Dedifferentiated amniotic fluid mesenchymal stem cell (primary cell): ENCODE data around the gene KRT82.
"Not testable (repeated sequence)": the region's sequence is repeated elsewhere in the genome, so short reads cannot be mapped to it uniquely, and the experiment has no call there.

Source experiments
- DNase-seq: peaks from one replicate; pipeline ENCODE4 v3.0.0-alpha.2; 2016; ENCODE audit errors: extremely low spot score

The KRT82 gene

DNA sequence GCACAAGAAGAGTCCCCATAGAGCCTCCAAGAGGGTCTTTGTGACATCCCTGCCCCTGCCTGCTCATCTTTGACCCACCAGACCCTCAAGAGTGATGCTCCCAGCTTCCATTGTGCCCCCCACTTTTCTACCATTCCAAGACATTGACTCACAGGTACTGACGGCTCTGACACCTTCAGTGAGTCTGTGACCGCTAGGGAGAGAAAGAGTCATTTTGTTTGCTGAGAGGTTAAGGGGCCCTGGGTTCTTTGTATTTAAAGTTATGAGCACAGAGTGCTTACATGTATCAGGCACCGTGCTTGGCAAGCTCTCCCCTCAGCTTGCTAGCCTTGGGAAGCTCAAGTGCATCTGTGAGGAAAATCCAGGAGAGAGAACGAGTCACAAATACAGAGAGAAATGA, 7.1 kb upstream of the KRT82 start:
- DNase-seq: no peak

DNA sequence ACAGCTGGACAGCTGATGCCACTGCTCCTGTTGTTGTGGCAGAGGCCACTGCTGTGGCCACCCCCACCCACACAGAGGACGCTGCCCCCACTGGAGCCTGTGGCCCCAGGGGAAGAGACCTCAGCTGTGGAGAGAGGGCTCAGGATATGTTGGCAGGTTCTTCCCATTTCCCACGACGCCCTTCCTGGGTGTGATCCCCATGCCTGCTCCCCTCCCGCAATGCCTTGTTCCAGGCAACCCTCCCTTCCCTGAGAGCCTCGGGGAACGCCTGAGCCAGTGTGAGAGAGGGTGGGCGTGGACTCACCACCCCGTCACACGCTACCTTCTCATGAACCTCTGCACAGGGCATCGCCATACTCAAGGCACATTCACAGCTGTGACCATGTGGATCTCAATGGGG, 5.7 kb upstream of the KRT82 start:
- DNase-seq: no peak

DNA sequence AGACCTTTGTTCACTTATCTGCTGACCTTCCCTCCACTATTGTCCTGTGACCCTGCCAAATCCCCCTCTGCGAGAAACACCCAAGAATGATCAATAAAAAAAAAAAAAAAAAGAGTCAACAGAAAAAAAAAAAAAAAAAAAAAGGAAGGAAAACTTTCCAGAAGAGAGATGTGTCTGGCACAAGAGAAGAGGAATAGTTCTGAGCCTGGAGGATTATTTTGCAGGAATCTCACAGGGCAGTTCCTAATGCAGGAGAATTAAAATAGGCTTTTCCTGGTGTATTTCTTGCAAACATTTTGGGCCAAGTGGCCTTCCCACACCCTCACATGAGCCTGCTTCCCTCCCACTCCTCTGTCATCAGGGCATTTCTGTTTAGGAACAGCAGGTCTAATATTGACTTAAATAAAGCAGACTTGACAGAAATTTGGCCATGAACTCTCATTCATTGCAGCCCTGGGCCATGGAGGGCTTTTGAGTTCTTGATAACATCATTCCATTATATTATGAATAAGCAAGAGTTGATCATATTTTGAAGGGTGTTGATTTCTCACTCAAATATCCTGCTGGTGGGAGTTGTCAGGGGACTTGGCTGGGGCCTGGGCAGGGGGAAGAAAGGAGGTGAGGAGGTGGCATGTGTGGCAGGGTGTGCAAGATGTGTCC, 4.6 kb upstream of the KRT82 start:
- DNase-seq: not testable (repeated sequence)

DNA sequence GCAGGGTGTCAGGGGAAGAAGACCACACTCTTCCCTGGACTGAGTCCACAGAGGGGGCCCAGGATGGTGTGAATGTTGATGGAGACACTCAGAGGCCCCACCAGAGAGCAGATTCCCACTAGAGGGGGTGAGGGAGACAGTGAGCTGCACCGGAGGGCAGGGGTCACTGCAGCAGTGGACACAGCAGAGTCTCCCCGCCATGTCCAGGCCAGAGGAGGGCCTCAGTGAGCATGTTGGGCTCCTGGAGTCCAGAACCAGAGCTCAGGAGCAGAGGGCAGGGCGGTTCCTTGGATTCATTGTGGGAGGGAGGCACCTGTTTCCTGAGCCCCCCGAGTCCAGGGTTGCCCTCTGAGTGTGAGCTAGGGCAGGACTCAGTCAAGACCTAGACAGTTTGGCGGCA, 1.8 kb upstream of the KRT82 start:
- DNase-seq: no peak

GRCh38 chr12:52404951-52405350, 1.2 kb downstream of the KRT82 start:
- DNase-seq: no peak

- no peak for DNase-seq
These were observed 2.6 kb downstream of the KRT82 start for GRCh38 chr12:52403561-52403960.

DNA sequence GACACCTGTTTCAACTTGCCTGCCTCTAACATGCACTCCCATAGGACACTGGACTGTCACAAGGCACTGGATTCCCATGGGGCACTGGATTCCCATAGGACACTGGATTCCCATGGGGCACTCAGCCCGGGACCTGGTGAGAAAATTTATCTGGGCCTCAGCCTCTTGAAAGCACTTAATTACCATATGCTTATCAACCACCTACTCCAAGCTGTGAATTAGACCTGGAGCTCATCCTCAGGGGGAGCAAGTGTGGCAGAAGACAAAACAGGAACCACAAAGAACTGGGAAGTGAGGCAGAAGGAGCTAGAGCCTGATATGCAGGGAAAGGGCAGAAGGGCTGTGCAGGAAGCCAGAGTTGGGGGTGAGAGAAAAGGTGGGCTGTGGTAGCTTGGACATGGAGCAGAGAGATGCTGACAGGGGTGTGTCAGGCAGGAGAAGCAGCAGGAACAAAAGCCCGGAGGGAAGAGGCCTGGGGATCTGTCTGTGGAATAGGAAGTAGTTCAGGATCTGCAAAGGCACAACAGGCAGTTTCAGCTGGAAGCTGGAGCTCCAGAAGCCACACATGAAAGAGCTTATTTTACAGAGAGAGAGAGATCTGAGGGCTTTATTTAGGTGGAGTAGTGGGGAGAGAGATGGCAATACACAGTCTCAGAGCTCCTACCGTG, 3.1 kb downstream of the KRT82 start:
- no peak for DNase-seq

- no peak for DNase-seq
These were observed 3.8 kb downstream of the KRT82 start for GRCh38 chr12:52402377-52402776.

DNA sequence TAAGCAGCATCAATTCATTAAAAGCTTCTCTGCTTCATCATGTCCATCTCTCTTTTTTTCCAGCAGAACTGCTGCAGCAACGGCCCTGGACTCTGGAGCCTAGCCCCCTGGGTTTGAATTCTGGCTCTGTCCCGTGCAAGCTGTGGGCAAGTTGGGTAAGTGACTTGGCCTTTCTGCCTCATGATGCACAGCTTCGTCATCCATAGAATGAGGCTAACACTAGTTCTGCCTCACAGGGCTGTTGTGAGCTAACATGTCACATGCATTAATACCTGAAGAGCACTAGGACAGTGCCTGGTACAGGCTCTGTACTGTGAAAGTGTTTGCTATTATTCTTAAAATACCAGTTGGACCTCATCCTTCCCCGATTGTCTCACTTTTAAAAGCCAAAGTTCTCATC, 4.2 kb downstream of the KRT82 start:
- DNase-seq: no peak

GRCh38 chr12:52401526-52401925, 4.6 kb downstream of the KRT82 start:
- DNase-seq: no peak

DNA sequence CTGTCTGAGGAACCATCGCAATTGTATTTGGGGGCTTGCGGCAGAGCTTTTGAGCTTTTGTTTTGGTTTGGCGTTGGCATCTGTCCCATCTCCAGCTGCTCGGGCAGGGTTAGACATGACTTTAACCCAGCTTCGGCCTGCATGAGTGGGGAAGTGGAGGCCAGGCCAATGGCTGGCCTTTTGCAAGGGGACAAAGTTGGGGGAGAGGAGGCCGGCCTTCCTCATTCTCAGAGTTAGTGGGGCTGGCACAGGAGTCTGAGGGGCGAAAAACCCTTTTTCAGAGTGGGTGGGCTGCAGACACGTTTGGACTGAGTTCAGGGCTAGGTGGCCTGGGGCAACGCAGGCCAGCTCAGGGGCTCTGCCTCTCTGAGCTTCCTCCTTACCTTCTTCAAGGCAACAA, 5.2 kb downstream of the KRT82 start:
- DNase-seq: no peak

GRCh38 chr12:52399756-52400155, 6.4 kb downstream of the KRT82 start:
- DNase-seq: no peak

DNA sequence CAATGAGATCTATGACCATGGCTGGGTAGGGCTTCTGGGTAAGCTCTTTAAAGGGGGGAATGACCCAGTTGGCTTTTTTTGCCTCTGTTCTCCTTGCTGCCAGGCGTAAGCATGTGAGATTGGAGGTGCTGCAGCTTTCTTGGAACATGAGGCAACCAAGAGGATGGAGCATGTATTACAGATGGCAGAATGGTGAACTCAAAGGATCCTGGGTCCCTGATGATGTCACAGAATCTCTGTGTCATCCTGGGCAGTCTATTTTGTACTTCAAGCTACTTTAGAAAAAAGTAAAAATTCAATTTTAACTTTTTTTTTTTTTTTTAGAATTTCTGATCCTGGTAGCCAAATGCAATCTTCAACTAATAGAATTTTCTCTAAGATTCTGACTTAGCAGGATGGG, 8.0 kb downstream of the KRT82 start:
- no peak for DNase-seq

DNA sequence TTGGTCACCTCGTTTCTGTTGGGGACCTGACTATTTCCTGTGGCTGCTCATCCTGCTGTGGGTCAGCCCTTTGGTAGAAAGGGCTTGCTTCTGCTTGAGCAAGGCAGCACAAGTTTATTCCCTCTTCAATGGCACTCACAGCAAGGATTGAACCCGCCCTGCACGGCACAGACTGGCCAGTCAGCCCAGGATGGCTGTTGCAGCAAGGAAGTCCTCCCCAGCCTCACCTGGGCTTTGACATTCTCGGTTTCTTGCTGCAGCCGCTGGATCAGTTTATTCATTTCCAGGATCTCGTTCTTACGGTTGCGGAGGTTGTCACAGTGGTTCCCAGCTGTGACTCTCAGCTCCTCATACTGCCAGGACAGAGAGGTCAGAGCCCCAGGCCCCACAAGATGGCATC, 9.5 kb downstream of the KRT82 start:
- no peak for DNase-seq

- no peak for DNase-seq
These were observed 10.2 kb downstream of the KRT82 start for GRCh38 chr12:52395761-52396434.

GRCh38 chr12:52394836-52395405, 11.2 kb downstream of the KRT82 start:
- no peak for DNase-seq

DNA sequence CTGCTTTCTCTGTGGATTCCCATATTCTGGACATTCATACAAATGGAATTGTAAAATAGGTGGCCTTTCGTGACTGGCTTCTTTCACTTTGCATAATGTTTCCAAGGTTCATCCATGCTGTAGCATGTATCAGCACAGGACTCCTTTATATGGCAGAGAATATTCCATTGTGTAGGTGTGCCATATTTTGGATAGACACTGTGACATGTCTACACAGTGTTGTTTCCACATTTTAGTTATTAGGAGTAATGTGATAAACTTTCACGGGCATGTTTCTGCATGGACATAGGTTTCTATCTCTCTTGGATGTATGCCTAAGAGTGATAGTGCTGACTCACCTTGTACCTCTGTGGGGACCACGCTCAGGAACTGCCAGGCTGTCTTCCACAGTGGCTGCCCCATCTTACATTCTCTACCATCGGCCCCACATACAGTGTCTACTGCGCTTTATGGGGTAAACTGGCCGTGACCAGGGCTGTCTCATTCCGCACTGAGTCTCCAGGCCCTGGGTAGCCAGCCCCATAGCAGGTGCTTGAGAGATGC, 13.6 kb downstream of the KRT82 start:
- no peak for DNase-seq

- DNase-seq: peak; percentile 14
These were observed 14.5 kb downstream of the KRT82 start for GRCh38 chr12:52391618-52392002.

GRCh38 chr12:52390739-52391617, 15.2 kb downstream of the KRT82 start:
- no peak for DNase-seq

- peak; percentile 17 for DNase-seq
These were observed 16.6 kb downstream of the KRT82 start for GRCh38 chr12:52389313-52390207.

- DNase-seq: no peak
These were observed 18.3 kb downstream of the KRT82 start for GRCh38 chr12:52387859-52388258.
